GM18519 (cell line): ENCODE data around the gene RALGAPA2.
A peak's percentile ranks its signal among the peaks of the same experiment; 100 is the strongest.

ENCODE experiments used
- ATAC-seq: cut with Tn5 transposase; IDR thresholded peaks from one replicate; pipeline ENCODE4 v1.9.1; 2021; ENCODE audit warnings: mild to moderate bottlenecking, moderate library complexity; ENCODE audit not compliant: unreplicated experiment, low FRiP score

RALGAPA2 gene

DNA sequence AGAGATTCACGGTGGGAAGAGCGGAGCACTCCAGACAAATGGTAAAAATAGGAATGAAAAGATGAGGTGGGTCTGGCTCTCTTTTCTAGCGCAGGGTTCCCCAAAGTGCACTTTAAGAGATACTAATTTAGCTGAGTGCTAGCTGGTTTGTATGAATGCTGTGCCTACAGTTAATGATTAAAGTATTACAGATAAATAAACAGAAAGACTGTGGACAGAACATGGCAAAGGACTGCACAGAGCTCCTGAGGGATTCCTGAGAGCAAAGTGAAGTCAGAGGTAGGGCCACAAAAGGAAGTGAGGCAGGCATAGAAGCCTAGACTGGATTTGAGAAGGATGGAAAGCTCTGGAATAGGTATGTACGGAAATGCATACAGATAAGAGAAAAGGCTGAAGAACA is 230.0 kb downstream of the RALGAPA2 start:
- ATAC-seq, result no peak

DNA sequence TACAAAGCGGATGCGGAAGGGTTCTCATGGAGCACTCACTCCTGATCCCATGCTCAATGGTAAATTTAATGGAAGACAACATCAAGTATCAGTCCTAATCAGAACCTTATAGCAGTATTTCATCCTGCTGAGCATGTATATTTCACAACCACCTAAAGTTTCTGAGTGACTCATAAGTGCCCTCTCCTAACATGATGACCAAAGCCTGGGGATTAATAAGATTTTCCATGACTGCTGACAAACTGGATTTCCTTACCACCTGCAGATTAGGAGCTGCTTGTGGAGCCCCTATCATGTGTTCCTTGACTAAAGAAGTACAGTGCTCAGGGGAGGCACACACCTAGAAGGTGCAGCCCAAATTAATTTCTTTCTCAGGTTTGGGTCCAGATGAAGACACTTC is 231.8 kb downstream of the RALGAPA2 start:
- ATAC-seq, result no peak

DNA sequence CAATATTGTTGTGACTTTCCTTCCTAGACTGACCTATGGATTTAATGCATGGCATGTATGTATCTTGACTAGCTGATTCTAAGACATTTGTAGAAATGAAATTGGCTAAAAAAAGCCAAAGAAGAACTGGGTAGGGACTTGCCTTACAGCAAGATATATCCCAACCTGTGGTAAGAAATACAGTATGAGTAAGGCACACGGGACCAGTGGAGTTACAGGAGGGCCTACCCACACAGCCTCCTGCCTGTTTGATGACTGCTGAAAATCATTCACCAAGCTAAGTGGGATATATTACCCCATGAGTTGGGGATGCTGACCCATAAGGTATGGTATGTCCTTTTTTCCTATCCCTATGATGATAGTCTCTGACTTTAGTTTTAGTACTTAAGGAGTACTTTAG is 232.3 kb downstream of the RALGAPA2 start:
- ATAC-seq, result no peak

DNA sequence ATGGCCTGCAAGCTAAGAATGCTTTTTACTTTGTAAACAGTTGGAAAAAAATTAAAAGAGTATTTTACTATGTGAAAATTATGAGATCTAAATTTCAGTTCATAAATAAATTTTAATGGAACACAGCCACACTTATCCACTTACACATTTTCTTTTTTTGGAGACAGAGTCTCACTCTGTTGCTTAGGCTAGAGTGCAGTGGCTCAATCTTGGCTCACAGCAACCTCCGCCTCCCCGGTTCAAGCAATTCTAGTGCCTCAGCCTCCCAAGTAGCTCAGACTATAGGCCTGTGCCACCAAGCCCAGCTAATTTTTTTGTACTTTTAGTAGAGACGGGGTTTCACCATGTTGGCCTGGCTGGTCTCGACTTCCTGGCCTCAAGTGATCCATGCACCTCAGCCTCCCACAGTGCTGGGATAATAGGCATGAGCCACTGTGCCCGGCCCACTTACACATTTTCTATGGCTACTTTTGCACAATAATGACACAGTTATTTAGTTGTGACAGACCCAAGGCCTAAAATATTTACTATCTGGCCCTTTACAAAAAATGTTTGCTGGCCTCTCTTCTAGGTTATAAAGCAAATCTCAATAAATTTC is 234.9 kb downstream of the RALGAPA2 start:
- ATAC-seq, result no peak

DNA sequence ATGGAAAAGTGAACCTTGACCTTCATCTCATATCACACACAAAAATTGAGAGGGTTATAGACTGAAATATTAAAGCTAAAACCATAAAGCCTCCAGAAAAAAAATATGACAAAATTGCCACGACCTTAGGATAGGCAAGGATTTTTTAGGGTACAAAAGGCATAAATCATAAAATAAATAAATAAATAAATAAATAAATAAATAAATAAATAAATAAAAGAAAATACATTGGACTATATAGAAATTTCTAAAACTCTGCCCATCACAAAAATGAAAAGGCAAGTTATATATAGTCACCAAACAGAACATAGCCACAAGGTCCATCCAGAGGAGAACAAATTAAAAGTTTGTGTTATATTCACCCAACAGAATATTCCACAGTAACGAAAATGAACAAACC is 235.9 kb downstream of the RALGAPA2 start:
- ATAC-seq, result no peak

DNA sequence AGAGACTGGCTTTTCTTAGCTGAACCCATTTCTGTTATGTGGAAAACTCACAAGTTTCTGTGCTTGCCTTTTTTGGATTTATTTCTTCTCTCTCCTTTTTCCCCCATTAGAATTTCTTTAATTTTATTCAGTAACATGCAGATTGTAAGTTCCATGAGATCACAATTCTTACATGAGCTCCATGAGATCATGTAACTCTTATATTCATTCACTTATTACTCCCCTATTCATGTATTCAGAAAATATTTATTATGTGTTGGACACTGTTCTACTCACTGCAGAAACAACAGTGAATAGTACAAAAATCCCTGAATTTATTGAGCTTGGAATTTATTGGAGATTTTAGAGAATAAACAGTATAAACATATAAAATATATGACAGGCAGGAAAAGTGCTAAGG is 238.8 kb downstream of the RALGAPA2 start:
- no peak for ATAC-seq

DNA sequence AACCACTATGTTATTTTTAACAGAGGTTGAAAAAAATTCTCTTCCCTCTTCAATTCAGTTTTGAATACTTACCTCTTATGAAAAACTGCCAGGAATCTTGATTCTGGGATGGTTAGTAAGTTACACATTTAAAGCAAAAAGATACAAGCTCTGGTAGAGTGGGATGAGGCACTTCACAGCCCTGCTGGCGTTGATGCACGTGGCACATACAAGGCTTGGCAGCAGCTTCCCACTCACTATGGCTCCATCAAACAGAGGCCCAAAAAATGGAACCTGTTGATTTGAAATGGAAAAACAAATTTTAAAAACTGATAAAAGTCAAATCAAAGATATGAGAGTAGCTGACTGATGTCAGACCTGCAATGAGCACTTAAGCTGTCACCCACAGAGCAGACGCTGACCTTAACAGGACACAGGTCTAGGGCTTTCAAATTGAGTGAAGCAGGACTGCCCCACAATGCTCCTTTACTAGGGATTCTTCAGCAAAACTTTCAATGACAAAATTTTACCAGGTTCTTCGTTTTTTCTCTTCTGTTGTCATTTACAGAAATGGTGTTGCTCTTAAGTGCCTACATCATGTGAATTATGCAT is 239.7 kb downstream of the RALGAPA2 start:
- ATAC-seq, result no peak

DNA sequence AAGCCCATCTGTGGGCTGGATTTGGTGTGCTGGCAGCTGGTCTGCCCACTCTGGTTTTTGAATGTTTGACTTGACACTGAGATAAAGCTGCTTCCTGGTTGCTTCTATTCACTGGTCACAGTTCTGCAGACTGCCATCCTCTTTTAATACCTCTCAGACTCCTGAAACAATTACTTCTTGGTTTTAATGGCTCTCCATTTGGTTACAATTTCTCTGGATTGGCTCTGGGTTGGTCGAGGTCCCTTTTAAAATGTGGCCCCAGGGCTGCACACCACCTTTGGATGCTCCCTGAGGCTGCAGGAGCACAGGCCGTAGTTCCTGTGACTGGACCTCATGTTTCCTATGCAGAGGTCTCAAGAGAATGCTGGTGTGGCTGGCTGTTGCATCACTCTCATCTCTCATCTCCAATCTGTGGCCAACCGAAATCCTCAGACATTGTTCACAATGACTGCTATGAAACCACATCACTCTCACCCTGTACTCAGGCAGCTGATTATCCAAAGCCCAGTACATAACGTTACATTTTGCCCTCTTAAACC is 246.0 kb downstream of the RALGAPA2 start:
- peak; percentile 85 for ATAC-seq

DNA sequence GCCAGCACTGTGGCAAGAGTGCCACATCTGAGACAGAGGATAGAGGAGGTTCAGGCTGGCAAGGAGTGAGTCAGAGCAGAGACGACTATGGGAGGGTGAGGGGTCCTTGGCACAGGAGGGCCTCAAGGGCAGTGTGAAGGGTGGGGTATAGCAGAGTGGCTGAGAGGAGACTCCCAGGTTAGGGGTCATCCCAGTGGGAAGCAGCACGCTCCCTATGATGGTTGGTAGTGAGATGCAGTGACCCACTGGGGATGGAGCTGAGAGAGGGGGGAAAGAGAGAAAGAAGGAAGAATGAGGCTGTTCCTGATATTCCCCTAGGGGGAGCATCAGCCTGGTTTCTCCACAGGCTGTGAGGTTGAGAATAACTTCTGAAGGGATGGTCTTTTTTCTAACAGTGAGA is 247.2 kb downstream of the RALGAPA2 start:
- no peak for ATAC-seq

DNA sequence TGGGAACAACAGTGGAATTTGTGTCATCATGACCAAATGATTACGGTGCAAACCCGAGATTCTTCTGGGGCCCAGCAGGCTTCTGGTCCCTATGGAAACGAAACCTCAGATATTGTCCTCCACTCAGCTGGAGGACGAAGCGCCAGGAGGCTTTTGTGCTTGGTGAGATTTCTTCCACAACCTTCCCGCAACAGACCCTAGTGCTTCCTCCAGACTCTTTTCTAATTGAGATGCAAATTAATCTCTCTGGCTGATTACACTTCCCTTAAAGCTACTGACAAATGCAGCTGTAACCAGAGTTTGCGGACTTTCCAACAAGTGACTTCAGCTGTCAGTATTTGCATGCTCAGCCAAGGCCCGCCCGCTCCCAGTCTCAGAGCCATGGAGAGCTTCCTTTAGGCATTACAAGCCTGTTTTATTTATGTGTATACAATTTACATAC is 248.5 kb downstream of the RALGAPA2 start:
- no peak for ATAC-seq

DNA sequence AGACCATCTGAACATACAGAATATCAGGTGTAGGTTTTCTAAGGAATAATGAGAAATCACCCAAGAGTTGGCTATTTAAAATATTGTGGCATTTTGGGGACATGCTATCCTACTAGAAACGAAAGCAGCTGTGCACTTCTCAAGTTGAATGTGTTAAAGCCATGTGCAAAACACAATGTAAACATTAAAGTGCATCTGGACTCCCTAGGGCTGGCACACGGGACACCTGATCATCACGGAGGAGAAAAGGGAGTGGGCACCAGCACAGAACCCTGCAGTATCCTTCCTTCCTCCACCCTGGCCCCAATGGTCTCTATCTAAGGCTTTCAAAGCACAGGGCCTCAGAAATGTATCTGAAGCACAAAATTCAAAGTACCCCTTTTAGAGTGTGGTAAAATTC is 250.3 kb downstream of the RALGAPA2 start:
- ATAC-seq, result no peak

DNA sequence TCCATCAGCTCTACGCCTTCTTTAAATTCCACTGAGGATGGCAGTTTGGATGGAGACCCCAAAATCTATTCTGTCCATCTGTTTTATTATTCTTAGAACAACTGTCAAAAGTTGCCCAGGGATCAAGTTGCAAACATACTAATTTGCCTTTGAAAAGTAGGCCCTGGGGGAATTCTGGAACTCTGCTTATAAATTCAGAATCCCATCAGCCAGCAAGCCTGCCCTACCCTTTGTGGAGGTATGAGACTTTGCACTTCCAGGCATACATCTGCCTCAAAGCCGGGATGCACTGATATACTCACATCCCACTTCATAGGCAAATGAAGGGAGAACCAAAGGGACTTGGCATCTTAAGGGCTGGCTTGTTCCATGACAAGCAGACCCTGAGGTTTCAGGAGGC is 250.9 kb downstream of the RALGAPA2 start:
- no peak for ATAC-seq

DNA sequence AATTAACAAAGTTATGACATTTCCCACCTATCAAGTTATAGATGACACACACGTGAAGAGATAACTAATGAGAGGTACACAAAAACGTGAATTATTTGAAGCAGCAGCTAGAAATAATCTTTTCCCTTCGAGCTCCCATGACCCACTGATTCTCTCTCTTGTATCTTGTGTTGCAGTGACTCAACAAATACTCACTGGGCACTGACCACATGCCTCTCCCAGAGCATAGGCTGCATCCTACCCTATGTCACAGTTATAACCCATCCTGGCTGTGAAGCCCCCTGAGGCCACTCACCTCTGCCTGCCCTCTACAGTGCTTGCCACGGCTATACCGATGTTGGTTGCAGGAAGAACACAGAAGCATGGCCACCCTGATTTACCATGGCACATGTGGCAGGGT is 252.7 kb downstream of the RALGAPA2 start:
- ATAC-seq, result no peak

DNA sequence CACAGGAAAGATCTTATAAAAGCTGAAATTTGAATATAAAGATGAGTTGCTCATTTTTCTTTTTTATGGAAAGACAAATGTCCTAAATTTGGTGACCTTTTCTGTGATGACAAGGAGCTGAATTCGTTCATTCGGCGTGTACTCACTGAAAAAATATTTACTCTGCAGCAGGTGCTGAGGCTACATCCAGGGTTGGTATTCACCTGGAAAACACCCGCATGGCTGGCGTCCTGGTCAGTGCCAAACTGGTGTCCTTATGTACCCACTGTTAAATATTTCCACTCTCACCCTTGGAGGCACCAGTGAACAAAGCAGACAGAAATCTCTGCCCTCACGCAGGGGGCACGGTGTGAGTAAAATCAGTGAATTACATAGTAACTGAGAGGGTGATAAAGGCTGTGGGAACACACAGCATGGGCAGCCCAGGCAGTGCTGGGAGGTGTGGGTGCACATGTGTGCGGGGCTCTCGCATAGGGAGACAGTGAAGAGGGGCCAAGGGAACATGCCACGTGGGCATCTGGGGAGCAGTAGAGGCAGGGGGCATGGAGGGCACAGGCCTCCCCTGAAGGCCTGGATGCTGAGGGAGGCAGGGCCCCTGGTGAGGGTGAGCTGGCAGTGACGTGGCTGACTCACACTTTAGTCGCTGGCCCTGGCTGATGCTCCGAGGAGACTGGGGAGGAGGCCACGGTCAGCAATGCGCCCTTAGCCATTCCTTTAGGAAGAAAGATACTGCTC is 254.9 kb downstream of the RALGAPA2 start:
- no peak for ATAC-seq

DNA sequence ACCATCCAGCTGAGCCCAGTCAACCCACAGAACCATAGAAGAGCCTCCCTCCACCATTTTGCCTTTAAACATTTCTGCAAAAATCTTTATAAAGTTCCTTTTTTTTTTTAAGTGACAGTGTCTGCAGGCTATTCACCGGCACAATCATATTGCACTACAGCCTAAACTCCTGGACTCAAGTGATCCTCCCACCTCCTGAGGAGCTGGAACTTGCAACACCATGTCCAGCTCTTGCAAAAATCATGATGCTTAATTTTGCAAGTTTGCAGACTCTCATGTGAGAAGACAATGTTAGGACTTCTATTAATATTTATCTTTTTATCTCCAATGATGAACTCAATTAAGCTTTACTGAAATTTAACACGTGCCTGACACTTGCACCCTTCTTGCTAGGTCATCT is 255.7 kb downstream of the RALGAPA2 start:
- ATAC-seq, result no peak

DNA sequence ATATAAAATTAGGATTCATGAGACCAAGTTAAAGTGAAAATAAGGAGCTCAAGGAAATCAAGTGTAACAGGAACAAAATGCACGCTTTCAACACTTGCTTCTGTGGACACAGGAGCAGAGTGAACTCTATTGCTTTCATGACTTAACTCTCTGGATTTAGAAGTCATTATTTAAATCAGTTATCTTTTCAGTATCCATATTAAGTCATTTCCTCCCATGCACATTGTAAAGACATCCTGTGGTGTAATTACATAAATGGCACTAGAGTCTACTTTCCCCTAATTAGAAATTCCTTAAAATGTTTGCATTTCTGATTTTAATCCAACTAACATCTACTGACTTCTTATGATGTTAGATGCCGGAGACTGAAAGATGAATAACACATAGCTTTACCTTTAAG is 256.5 kb downstream of the RALGAPA2 start:
- ATAC-seq, result no peak

DNA sequence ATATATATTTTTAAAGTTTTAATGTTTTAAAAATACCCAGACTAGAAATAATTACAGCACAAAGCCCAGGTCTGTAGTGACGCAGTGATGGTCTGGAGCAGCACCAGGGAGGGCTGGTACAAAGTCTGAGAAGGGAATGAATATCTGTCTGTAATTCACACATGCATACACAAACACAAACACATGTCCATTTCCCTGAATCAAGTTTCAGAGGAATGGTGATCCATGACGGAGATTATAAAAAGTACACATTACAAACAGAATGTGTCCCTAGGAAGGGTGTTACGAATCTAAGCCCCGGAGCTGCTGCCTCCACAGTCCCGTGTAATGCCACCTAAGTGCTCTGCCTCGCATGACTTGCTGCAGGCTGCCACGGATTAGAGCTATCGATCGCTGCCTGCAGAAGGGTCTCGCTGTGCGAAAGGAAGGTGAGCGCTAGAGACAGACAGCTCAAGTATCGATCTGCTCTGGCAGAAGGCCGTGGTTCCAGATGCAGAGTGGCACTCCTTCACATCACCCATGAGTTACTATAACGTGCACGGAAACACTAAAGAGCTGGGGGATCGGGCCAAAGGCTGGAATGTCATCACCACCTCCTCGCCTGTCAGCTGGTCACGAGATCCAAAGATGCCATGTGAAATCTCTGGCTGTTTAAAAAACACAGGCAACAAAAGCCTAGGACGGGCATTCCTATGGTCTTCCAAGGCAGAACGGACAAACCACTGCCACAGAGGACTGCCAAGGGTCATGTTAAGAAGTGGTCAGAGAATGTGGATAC is 257.4 kb downstream of the RALGAPA2 start:
- ATAC-seq, result no peak

DNA sequence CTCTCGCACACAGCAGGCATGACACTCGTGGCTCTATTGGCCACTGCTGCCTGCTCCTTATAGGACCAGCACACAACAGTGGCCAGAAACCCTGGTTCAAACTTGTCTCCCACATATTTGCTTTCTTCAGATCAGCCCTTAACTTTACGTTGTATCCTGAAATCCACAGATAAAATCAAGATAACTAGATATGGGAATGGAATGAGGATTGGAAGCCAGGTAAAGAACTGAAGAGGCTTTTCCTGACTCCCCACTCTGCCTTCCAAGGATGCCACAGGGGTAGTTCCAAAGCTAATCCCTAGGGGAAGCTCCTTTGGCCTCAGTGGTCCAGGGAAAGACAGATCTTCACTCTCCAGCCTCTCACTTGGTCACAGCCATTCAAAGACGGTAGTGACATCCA is 258.1 kb downstream of the RALGAPA2 start:
- ATAC-seq, result no peak

DNA sequence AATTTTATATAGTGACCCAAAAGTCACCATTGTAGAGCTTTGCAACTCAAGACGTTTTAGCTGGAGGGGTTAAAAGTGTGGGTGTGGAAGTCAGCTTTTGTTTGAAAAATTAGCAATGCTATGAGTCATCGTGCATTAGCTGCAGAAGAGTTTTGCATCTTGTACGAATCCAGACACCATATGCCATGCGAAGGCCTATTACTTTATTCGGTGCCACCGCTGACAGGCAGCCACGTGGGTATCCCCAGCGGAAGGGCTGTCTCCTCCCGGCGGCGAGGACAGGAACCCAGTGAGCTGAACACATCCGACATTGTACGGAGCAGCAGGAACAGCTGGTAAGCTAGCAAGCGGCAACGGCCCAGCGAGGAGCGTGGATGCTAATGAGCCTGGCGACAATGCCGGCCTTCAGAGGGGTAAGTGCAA is 260.2 kb downstream of the RALGAPA2 start:
- peak; percentile 87 for ATAC-seq

DNA sequence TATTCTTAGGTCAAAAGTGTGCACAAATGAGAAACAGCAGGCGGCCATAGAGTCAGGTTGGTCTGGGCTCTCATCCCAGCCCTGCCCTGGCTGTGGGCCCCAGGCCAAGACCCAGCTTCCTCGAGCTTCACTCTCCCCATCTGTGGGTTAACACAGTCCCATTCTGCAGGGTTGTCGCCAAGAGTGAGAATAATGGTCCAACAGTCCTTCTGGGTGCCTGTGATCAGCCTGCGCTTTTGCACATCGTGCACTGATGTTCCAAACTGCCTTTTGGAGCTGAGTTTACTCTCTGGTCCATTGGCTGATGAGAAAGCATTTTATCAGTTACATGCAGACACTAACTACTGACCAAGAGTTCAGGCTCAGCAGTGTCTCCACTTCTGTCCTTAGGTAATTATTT is 261.9 kb downstream of the RALGAPA2 start:
- ATAC-seq, result no peak

DNA sequence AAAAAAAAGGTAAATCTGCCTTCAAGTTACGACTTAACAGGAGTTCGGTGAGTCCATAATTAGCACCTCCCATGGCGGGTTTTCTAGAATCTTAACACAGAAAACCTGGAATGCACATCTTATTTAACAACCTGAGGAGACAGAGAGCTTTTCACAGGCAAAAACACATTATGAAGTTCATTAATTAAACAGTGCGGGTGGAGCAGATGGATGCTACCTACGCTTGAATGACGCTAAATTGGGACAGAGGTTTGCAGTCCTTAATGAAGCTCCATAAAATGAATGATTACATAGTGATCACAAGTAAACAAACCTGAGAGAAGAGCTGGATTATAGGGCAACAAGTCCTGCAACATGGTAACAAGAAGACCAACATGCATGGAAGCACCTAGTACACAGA is 263.6 kb downstream of the RALGAPA2 start:
- ATAC-seq, result no peak
